Fibroblast of upper back skin (primary cell): Measurements from ENCODE around the gene ENGASE.

Experiments
- DNase-seq: peaks from one replicate; pipeline ENCODE4 v3.0.0-alpha.2; 2013

Gene ENGASE

DNA sequence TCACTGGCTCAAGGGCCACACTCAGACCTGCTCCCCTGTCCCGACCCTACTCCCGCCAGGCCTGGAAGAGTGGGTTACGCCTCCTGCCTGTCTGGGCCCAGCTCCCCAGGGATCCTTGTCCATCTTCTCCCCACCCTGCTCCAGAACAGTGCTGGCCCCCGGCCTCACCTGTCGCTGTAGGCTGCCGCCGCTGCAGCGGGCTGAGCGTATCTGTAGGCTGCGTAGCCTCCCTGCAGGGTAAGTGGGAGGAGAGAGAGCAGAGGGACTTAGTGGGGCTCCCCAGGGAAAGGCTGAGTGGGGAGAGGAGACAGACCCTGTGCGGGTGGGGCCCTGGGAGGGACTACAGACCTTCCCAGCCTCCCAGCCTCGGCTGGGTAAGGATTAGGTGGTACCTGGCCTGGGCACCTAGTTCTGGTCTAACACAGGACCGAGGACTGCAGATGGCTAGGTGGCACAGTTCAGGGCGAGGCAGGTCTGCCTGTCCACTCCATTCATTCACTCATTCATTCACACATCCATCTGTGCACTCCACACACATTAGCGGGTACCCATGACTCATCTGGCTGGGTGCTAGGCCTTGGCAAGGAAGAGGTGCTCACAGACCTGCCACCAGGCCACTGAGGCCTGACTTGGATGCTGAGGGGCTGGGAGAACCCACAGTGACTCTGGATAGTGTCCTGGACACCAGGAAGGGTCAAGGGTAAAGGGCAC lies 20.9 kb downstream of the ENGASE start:
- no peak for DNase-seq

GRCh38 chr17:79096477-79096876 lies 21.9 kb downstream of the ENGASE start:
- DNase-seq, result no peak

DNA sequence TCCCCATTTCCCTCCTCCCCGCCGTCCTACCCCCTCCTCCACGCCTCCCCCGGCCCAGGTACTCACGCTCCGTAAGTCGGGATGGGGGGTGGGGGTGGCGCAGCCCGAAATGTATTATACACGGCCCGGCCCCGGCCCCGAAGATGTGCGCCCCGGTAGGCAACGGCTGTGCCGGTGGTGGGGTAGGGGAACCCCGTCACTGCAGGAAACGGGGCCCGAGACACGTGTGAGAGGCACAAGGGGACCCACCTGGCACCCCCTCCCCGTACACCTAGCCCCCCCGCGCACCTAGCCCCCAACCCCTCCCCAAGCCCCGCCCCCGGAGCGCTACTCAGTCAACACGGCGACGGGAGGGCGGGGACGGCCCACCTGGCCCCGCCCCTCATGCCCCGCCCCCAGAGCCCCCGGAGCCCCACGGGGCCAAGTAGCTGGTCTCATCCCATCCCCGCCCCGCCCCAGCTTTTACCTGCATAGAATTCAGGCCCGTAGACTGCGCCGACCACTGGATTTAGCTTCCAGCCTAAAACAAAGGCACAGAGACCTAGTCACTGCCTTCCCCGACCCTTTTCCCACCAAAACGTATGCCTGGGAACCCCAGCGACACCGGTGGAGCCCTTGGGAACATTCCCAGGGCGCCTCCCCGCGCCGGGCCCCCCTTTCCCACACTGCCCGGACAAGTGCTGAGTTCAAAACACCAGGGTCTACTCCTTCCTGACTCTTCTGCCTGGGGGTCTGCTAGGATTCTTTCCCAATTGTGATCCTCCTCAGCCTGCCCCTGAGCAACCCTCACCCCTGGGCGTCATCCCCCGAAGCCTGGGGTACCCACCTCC lies 22.8 kb downstream of the ENGASE start:
- no peak for DNase-seq

- DNase-seq, result no peak
Observed at GRCh38 chr17:79098282-79098867, 23.8 kb downstream of the ENGASE start.

- DNase-seq, result no peak
Observed at GRCh38 chr17:79100405-79100804, 25.8 kb downstream of the ENGASE start.

DNA sequence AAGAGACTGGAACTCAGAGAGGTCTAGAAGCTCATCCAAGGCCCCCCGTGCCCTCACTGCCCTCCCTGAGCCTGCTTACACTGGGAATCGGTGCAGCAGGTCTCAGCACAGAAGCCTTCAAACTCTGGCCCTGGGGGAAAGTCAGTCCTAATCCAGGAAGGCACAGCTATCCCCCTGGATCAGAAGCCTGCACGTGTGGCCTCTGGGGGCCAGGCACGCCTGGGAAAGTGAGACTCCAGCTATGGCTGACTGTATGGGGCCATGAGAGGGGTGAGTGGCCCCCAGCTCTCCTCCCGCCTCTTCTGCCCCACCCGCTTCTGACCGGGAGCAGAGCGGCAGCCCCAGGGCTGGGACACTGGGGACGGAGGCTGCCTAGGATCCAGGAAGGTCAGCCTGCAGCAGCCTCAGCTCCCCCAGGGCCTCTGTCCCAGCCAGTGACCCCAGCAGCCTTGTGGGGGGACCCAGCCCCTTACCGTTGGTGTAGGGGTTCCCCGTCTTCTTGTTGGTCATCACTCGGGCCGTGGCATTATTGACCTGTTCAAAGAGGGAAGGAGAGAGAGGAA lies 26.6 kb downstream of the ENGASE start:
- no peak for DNase-seq

DNA sequence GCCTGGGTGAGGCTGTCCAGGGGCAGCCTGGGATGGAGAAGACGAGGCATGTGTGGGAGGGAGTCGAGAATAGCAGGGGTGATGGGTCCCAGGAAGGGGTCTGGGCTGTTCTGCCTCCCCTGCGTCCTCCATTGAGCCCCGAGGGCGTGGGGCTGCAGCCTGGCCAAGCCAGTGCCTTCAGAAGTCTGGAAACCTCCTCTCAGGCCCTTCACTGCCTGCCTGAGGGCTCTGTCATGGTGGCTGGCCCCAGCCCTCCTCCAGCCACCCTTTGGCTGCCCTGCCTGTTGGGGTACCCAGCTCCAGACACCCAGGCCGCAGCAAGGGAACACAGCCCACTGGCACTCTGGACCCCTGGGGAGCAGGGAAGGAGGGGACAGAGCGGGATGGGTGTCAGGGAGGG lies 27.6 kb downstream of the ENGASE start:
- DNase-seq, result no peak

DNA sequence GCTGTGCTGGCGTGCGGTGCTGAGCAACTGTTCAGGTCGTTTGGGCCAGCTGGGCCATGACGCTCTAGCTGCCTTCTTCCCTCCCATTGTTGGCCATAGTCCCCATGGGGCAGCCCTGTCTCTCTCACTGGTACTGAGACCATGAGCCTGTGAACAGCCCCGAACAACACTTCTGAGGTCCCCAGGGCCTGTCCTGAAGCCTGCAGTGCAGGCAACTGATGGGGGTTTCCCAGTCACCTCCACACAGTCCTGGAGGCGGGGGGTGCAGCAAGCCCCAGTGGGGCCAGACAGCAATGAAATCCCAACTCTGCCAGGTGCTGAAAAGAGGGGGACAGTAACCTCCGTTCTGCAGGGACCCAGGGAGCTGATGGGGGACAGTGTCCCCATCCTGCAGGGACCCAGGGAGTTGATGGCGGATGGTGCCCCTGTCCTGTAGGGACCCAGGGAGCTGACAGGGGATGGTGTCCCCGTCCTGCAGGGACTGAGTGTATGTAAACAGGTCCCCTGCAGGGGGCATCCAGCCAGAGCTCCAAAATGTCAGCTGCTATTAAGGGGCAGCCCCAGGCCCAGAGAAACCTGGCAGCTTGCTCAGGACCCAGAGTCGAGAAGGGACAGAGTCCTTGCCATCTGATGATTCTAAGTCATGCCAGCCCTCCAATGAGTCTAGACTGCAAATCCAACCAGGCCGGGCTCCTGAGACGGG lies 30.4 kb downstream of the ENGASE start:
- no peak for DNase-seq

DNA sequence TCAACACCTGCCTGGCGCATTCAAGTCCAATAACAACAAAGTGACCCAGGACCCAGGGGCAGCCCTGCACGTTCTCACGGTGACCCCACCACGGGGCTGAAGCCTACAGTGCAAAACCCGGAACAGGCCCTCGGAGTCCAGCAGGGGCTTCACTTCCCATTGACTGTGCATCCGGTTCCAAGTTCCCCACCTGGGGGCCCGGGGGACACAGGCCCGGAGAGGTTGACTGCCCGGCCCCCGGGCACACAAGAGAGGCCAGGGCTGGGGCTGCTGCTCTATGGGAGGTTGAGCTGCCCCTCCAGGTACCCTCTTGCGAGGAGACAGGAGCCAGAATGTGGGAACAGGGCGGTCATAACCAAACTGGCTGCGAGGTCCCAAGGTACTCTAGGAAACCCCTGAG lies 31.3 kb downstream of the ENGASE start:
- DNase-seq, result no peak

GRCh38 chr17:79106958-79107357 lies 32.3 kb downstream of the ENGASE start:
- no peak for DNase-seq

DNA sequence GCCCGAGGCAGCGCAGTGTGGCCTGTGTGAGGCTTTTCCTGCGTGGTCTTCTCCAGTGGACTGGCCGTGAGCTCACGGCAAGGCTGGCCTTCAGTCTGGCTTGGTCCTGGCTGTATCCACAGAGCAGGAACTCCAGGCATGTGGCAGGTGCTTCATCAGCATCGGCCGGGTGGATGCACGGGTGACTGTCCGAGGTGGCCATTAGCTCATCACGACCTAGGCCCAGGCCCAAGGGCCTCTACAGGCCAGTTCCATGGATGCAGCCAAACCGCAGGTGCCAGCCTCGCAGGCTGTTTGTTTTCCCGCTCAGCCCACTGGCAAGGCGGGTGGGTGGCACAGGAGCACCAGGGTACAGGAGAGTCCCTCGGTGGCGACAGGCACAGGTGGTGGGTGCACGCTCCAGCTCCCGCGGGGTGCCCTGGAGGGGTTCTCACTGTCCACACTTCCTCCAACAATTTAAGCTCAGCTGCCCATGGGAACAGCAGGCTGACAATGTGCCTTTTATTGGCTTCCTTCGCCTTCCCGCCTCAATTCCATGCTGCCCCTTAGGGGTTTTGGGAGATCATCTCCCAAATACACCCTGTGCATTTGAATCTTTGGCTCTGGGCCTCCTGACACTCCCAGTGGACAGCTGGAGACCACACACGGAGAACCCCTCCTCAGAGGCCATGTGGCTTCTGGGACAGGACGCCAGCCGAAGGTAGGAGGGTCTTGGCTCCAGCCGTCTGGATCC lies 33.0 kb downstream of the ENGASE start:
- no peak for DNase-seq

GRCh38 chr17:79108232-79108850 lies 33.7 kb downstream of the ENGASE start:
- DNase-seq, result no peak

DNA sequence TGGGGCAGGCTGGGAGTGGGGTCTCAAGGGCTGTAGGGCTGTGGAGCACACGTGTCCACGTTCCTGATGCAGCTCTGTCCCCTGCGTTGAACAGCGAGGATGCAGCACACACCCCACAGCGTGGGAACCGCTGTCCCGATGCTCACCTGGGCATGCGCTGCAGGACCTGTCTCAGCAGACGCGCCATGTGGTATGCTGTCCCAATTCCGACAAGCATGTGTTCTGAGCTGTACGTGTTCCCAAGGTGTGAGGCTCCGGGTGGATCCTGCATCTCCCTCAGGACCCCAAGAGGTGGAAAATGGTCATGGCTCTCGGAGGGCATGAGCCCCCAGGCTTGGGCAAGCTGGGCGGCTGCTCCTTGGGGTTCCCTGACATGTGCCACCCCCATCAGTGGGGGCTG lies 34.2 kb downstream of the ENGASE start:
- no peak for DNase-seq

- DNase-seq, result no peak
Observed at GRCh38 chr17:79109584-79109983, 35.0 kb downstream of the ENGASE start.

DNA sequence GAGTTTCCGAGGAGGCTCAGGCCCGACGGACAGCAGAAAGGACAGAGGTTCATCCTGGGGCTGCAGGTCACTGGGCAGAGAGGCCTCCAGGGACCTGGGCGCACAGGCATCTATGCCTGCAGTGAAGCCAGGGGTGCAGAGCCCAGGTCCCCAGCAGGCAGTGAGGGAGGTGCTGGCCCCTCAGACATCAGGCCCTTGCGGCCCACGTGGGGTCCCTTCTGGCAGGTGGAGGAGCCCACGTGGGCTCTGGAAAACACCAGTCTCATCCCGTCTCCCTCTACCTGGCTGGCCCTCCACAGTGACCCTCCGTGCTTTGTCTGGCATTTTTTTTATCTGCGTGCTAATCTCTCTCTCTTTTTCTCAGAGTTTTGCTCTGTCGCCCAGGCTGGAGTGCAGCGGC lies 36.5 kb downstream of the ENGASE start:
- no peak for DNase-seq

GRCh38 chr17:79112471-79112870 lies 37.8 kb downstream of the ENGASE start:
- no peak for DNase-seq

DNA sequence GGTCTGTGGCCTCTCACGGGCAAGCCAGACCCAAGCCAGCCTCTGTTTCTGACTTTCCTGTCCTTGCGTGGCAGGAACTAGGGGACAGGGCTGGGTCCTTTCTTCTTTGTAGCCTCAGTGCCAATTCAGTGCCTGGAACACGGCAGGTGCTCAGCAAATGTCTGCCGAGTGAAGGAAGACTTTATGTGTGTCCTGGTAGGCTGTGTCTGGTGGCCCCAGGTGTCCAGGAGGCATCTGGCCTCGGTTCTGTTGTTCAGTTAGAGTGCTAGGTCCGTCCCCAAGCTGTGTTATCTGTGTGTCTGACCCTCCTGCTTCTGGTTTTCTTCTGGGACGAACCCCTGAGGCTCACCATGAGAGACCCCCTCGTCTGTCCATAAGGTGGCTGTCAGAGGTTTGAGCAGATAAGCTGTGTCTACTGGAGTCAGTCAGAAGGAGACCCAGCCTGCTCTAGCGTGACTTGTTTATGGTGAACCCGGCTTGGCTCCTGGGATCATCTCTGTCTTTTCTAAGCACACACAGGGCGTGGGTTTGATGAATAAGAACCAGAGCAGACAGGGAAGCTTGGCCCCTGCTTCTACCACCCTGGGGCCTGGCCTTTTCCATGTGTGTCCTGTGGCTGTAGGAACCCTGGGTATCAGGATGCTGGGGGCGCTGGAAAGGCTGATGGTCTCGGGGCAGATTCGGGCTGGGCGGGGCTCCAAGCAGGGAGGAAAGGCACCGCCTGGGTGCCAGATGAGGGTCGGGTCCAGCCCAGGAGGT lies 39.3 kb downstream of the ENGASE start:
- DNase-seq, result no peak

GRCh38 chr17:79114458-79115301 lies 40.1 kb downstream of the ENGASE start:
- DNase-seq, result no peak

DNA sequence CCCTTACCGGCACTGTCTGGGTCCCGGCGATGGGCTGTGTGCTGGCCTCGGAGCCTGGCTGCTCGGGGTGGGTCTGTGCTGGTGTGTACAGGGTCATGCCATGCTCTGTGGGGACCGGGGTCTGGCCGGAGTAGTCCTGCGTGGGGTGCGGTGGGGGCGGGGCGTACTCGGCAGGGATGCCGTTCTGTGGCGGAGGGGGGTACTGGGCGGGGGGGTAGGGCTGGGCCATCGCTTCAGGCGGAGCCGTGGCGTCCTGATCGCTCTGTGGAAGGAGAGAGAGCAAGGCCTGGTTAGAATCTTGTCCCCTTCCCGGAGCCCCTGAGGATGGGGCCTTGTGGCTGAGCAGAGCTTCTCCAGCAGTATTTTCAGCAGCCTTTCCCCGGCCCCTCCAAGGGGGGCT lies 40.9 kb downstream of the ENGASE start:
- no peak for DNase-seq
